ENCODE measurements around the gene TAS2R16.

- TF ChIP-seq CTCF (conservative IDR thresholded peaks at IDR 0.05) (no peak), ZFX (IDR thresholded peaks at IDR 0.05) (no peak)
These were observed 29.7 kb upstream of the TAS2R16 start for GRCh38 chr7:123024989-123025758.

All from C4-2B (cell line).